Loucy (cell line): ENCODE results near the gene OLFM3.

Experiments
- EZH2phosphoT487 ChIP-seq: fragments of 200-600 bp; IDR thresholded peaks from 2 replicates; pipeline ENCODE4 v1.6.1; 2018; ENCODE audit warnings: antibody characterized with exemption, mild to moderate bottlenecking, moderate library complexity, borderline replicate concordance
- TF ChIP-seq, protein P1 (sequence below): fragments of 200-600 bp; sonication (generic); conservative IDR thresholded peaks from 2 replicates; pipeline ENCODE4 v1.5.1; 2014; ENCODE audit warnings: mild to moderate bottlenecking, antibody characterized with exemption, low read length

DNA sequence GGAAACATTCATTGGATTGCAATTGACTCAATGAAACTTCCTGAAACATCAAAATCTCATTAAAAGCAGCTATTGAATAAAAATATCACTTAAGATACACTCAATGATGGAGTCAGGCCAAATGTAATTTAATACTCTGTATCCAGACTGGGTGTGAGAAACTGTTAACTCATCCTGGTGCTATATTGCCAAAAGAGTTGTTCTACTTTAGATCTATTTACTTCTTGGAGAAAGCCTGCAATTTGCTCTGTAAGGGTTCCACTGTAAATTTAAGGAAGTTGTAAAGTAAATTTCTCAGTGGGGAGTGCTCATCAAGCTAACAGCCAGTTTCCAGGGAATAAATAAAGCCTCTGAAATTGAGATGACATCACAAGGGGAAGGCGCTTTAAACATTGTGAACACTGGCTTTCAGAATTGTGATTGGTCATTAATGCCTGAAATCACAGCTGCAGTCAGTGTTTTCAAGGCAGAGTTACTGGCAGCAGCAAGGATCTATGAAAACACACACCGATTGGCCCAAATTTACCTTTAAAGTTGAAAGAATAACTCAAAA, 91.4 kb downstream of the OLFM3 start:
- no peak for TF ChIP-seq EZH2phosphoT487
- TF ChIP-seq, protein P1, sequence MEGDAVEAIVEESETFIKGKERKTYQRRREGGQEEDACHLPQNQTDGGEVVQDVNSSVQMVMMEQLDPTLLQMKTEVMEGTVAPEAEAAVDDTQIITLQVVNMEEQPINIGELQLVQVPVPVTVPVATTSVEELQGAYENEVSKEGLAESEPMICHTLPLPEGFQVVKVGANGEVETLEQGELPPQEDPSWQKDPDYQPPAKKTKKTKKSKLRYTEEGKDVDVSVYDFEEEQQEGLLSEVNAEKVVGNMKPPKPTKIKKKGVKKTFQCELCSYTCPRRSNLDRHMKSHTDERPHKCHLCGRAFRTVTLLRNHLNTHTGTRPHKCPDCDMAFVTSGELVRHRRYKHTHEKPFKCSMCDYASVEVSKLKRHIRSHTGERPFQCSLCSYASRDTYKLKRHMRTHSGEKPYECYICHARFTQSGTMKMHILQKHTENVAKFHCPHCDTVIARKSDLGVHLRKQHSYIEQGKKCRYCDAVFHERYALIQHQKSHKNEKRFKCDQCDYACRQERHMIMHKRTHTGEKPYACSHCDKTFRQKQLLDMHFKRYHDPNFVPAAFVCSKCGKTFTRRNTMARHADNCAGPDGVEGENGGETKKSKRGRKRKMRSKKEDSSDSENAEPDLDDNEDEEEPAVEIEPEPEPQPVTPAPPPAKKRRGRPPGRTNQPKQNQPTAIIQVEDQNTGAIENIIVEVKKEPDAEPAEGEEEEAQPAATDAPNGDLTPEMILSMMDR = no peak
